Ovary (tissue), 9 donors: Measurements from ENCODE around the gene NRARP. TPM values are rescaled to one million over a fixed set of nuclear protein-coding genes. Genes with fewer than 3 reads are reported as not detected.

Experiments used
- DNase-seq, 5 donors: peaks; one replicate each; pipeline ENCODE4 v3.0.0-alpha.2; 2019 to 2020
- H3K27ac ChIP-seq, 2 donors: fragments of 200-600 bp; one replicate each; pipeline versions ENCODE4 v1.5.1 to v1.8.0; 2019 to 2022
- H3K27me3 ChIP-seq: fragments of 200-600 bp; one replicate; pipeline ENCODE4 v1.8.0; 2022
- H3K36me3 ChIP-seq: fragments of 200-600 bp; sonication (generic); one replicate; pipeline ENCODE4 v1.5.1; 2019
- H3K4me1 ChIP-seq: one replicate; pipeline ENCODE4 v1.8.1; 2013; ENCODE audit warnings: mild to moderate bottlenecking, moderate library complexity; ENCODE audit not compliant: insufficient read depth
- H3K4me3 ChIP-seq: fragments of 200-600 bp; sonication (generic); one replicate; pipeline ENCODE4 v1.5.1; 2017
- H3K9me3 ChIP-seq, 2 donors: fragments of 200-600 bp in 1 of 2; sonication (generic) in 1 of 2; one replicate each; pipeline versions ENCODE4 v1.5.1 to v1.8.1; 2013 to 2019; ENCODE audit warnings: mild to moderate bottlenecking in 1 of 2, moderate library complexity in 1 of 2
- EP300 ChIP-seq: sonication (generic); formaldehyde crosslinking; IDR thresholded peaks from one replicate; pipeline ENCODE4 v1.6.1; 2017; ENCODE audit warnings: antibody characterized with exemption
- POLR2A ChIP-seq: fragments of 450-650 bp; IDR thresholded peaks from one replicate; pipeline ENCODE4 v1.6.1; 2017; ENCODE audit warnings: antibody characterized with exemption, mild to moderate bottlenecking, moderate library complexity
- WGBS, 3 donors: extraction: QIAGEN DNeasy Blood & Tissue Kit in 1 of 3; methylation state at CpG; one replicate each; pipeline versions ENCODE4 v1.1.5 to v1.1.7; 2013 to 2017; 5-methylcytosine and 5-hydroxymethylcytosine counted together
- intact Hi-C, 4 donors: fragments of 100-400 bp; cut with DNase I; formaldehyde crosslinking; loops; one replicate each; pipeline versions ENCODE4 v1.11.0 to v1.15.1; 2022 to 2023
- polyA plus RNA-seq, 2 donors: library from polyadenylated mRNA; stranded (reverse); fragments of 200-250 nt in 1 of 2; fragments of 350-450 nt in 1 of 2; fragmentation: Illumina TruSeq in 1 of 2; extraction: RNeasy Lipid Tissue Mini Kit (QIAGEN cat#74804) in 1 of 2; gene quantifications; one replicate each; pipeline ENCODE4 v1.2.3, GENCODE V29; 2013 to 2014
- total RNA-seq, 7 donors: library from RNA; depleted of rRNA in 2 of 7; stranded (reverse); fragments of >200 nt in 2 of 7; fragmentation: NEBNext Ultra II Directional in 3 of 7; extraction: Animal tissue kit (Norgen Biotek cat#: 25700) in 3 of 7; gene quantifications; one replicate each; pipeline versions ENCODE4 v1.1.0 to v1.2.4, GENCODE V29; 2016 to 2023
- TF ChIP-seq, protein P1 (sequence below), 3 donors: fragments of 450-650 bp in 2 of 3; fragments of 200-600 bp in 1 of 3; IDR thresholded peaks; one replicate each; pipeline versions ENCODE4 v1.5.1 to v1.8.0; 2016 to 2022; ENCODE audit warnings: antibody characterized with exemption in 3 of 3, mild to moderate bottlenecking in 1 of 3
- donor health status: DM: no; HTN: no; CAD: no; lungs with moderate emphysema.
- donor health status: DM: no; HTN: no; CAD: no.
- donor health status: Bipolar disorder and iron deficiency.
- donor health status: DM: yes; HTN: yes; CAD: no.
- donor health status: DM: no; HTN: no; CAD: no.
- donor health status: DM: yes; HTN: yes; CAD: no.

The NRARP gene
- total and polyA plus RNA-seq, 9 donors = 1.3 to 13.8 (median 3.7) TPM

DNA sequence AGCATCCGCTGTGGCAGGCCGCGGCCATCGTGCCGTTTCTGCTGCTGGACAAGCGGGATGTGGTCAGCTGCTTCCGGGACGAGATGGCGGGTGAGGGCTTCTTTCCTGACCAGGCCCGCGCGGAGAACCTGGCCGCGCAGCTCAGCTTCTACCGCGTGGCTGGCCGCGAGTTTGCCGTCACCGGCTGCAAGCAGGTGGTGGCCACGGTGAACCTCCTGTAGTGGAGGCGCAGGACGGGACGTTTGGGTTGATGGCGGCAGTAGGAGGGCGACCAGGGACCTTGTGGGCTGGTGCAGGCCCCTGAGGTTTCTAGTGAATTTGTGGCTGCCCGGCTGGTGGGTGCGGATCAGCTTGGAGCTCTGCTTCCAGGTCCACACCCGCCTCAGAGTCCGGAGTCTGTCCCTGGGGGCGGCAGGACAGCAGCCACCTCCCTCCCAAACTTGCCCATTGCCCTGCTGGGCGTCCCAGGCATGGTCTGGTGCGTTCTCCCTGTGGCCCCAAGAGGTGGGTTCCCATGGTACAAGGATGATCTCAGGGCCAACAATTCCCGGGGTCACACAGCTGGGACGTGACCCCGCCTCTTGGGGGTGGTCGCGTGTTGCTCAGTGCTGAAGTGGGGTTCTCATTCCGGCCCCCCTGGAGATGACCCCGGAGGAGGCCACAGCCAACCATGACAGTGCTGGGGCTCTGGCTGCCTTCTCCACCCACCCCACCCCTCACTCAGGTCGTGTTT, 22.2 kb downstream of the NRARP start:
- H3K36me3 ChIP-seq = no peaks in the 10 kb centered on the region
- intact Hi-C loops = no loop called here
- no peak overlapping the region for H3K4me3 ChIP-seq
- no peaks in the 10 kb centered on the region for H3K9me3 ChIP-seq
- WGBS, 3 donors = 89 to 91% (median 90%) methylated on average over 37 to 41 of the region's 41 CpGs
- TF ChIP-seq EP300 (no peak), POLR2A (no peak)
- TF ChIP-seq, protein P1, sequence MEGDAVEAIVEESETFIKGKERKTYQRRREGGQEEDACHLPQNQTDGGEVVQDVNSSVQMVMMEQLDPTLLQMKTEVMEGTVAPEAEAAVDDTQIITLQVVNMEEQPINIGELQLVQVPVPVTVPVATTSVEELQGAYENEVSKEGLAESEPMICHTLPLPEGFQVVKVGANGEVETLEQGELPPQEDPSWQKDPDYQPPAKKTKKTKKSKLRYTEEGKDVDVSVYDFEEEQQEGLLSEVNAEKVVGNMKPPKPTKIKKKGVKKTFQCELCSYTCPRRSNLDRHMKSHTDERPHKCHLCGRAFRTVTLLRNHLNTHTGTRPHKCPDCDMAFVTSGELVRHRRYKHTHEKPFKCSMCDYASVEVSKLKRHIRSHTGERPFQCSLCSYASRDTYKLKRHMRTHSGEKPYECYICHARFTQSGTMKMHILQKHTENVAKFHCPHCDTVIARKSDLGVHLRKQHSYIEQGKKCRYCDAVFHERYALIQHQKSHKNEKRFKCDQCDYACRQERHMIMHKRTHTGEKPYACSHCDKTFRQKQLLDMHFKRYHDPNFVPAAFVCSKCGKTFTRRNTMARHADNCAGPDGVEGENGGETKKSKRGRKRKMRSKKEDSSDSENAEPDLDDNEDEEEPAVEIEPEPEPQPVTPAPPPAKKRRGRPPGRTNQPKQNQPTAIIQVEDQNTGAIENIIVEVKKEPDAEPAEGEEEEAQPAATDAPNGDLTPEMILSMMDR (IDR thresholded peaks at IDR 0.05) = no peak
- H3K27ac ChIP-seq = no peak overlapping the region
- peaks cover 12% of the 10 kb centered on the region for H3K4me1 ChIP-seq
- H3K27me3 ChIP-seq = no peaks in the 10 kb centered on the region
- peak in 3 of 5 donors; percentile 18 to 42 (median 32) for DNase-seq

DNA sequence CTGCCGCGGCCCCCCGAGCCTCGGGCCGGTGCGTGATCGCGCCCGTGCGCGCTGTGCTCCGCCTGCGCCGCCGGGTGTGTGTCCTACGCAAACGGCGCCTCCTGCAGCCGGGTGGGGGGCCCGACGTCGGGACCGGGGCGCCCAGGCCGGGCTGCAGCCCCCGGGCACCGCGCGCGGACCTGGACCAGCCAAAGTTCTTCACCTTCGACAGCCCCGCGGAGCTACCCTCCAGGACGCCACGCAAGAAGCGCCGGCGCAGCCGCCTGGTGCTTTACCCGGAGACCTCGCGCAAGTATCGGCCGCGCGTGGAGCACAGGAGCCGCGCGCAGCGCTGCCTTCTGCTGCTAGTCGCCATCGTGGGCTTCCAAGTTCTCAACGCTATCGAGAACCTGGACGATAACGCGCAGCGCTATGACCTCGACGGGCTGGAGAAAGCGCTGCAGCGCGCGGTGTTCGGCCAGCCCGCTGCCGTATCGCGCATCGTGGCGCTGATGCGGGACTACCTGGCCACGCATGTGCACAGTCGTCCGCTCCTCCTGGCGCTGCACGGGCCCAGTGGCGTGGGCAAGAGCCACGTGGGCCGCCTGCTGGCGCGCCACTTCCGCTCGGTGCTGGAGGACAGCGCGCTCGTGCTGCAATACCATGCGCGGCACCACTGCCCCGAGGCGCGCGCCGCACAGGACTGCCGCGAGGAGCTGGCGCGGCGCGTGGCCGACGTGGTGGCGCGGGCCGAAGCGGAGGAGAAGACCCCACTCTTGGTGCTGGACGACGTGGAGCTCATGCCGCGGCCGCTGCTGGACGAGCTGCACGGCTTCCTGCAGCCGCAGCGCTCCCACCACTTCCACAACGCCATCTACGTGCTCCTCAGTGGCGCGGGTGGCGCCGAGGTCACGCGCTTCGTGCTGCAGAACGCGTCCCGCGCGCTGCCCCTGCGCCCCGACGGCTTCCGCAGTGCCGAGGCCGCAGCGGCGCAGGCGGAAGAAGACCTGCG, 23.1 kb downstream of the NRARP start:
- intact Hi-C loops = no loop called here
- Histone ChIP-seq H3K36me3 (no peaks in the 10 kb centered on the region), H3K4me1 (peaks cover 12% of the 10 kb centered on the region), H3K9me3 (no peaks in the 10 kb centered on the region), H3K27ac (peak overlapping the region; percentile 74 to 87), H3K27me3 (no peaks in the 10 kb centered on the region), H3K4me3 (no peak overlapping the region)
- 79 to 91% (median 86%) methylated on average over 119 to 139 of the region's 139 CpGs for WGBS, 3 donors
- DNase-seq = peak in 3 of 5 donors; percentile 18 to 41 (median 39)
- TF ChIP-seq POLR2A (no peak), EP300 (no peak)
- TF ChIP-seq, protein P1 (IDR thresholded peaks at IDR 0.05) = no peak

DNA sequence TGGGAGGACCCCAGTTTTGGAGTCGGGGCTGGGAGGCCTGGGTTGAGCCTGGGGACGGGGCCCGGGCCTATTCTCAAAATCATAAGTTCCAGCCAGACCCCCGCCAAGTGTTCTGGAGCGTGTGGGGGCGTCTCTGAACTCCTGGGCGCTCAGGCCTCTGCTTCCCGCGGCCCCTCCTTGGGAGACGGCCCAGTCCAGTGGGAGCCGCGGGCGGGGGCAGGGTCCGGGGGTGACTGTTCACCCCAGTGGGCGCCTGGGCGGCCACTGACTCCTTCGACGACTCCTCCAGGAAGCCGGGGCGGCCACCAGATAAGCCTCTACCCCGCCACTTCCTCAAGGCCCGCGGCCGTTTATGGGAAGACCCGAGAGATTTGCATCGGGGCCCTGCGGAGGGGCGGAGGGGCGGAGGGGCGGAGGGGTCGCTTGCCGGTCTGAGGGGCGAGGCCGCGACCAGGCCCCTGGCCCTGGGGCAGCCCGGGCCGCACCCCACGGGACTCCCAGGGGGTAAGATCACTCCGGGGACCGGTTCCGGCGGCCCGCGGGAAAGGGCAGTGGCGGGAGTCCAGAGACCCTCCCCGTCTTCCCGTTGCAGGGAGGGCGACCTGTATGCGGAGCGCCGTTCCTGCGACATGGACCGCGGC, 23.9 kb downstream of the NRARP start:
- Histone ChIP-seq H3K36me3 (no peaks in the 10 kb centered on the region), H3K4me3 (peak overlapping the region; percentile 47), H3K4me1 (peaks cover 12% of the 10 kb centered on the region), H3K27ac (peak overlapping the region; percentile 74 to 87), H3K27me3 (no peaks in the 10 kb centered on the region), H3K9me3 (no peaks in the 10 kb centered on the region)
- intact Hi-C loops = no loop called here
- WGBS, 3 donors = 5 to 11% (median 8%) methylated on average over 25 to 54 of the region's 54 CpGs
- TF ChIP-seq, protein P1 (IDR thresholded peaks at IDR 0.05) = no peak
- TF ChIP-seq POLR2A (no peak), EP300 (no peak)
- DNase-seq = peak in 3 of 5 donors; percentile 30 to 54 (median 53)
